Measurements from ENCODE around the gene CEP55.

- TF ChIP-seq CEBPB (IDR thresholded peaks at IDR 0.05): peak in 1 of 2 experiments; percentile 61; a peak in 2 of 4 replicates
- no peak for TF ChIP-seq PBX3 (IDR thresholded peaks at IDR 0.05)
- TF ChIP-seq RAD21 (conservative IDR thresholded peaks at IDR 0.05 in 1 of 2, IDR thresholded peaks at IDR 0.05 in 1 of 2): no peak
- peak; percentile 20 to 41; a peak in 1 of 5 replicates for TF ChIP-seq EP300 (IDR thresholded peaks at IDR 0.05)
- TF ChIP-seq MAZ (IDR thresholded peaks at IDR 0.05; ENCODE audit: borderline replicate concordance, low read depth, low read length): no peak
- no peak for TF ChIP-seq RFX5 (IDR thresholded peaks at IDR 0.05)
- no peak for TF ChIP-seq POLR2A (IDR thresholded peaks at IDR 0.05; ENCODE audit: low read length)
- no peak for TF ChIP-seq PHF8 (IDR thresholded peaks at IDR 0.05; ENCODE audit: borderline replicate concordance, low read depth)
- TF ChIP-seq CTCF (IDR thresholded peaks at IDR 0.05): no peak
- TF ChIP-seq RNF2 (IDR thresholded peaks at IDR 0.05; ENCODE audit: borderline replicate concordance, low read depth): no peak
- no peak for TF ChIP-seq MYC (IDR thresholded peaks at IDR 0.05; ENCODE audit: borderline replicate concordance, low read length)
Measured at GRCh38 chr10:93548376-93549071, 52.1 kb downstream of the CEP55 start.
